ENCODE measurements around the gene GRM5. TPM values are rescaled to one million over a fixed set of nuclear protein-coding genes. Genes with fewer than 3 reads are reported as not detected.
"Not testable (repeated sequence)": the region's sequence is repeated elsewhere in the genome, so short reads cannot be mapped to it uniquely, and the experiment has no call there.

GRM5 gene
- total and polyA plus RNA-seq, 2 donors (not counting 1 experiment from before 2014, with no cell fraction given) = not detected

- H2AFZ ChIP-seq (ENCODE audit: insufficient read depth, low read depth, low read length, poor library complexity, severe bottlenecking); H3K4me2 ChIP-seq (replicated peaks; ENCODE audit: low read depth, low read length, poor library complexity, severe bottlenecking); H3K27ac ChIP-seq (ENCODE audit: low read length in 2 of 2); POLR2A ChIA-PET; H3K4me1 ChIP-seq (ENCODE audit: control insufficient read depth in 2 of 2, insufficient read depth in 2 of 2, low read length in 2 of 2); H3K27me3 Mint-ChIP-seq; CTCF ChIA-PET; DNase-seq; ATAC-seq (ENCODE audit: low read depth); H3K4me1 Mint-ChIP-seq; H3K4me3 Mint-ChIP-seq; H4K20me1 ChIP-seq (ENCODE audit: control insufficient read depth, insufficient read depth, low read length, poor library complexity, severe bottlenecking); H3K9ac ChIP-seq (ENCODE audit: low read length); H3K4me3 ChIP-seq (ENCODE audit: control extremely low read depth in 1 of 5, extremely low read depth in 1 of 5, insufficient read depth in 1 of 5, low read depth in 2 of 5, low read length in 4 of 5); H3K36me3 ChIP-seq (replicated peaks in 1 of 2; ENCODE audit: control extremely low read depth in 1 of 2, control insufficient read depth in 1 of 2, extremely low read depth in 1 of 2, insufficient read depth in 2 of 2, low read length in 1 of 2); intact Hi-C loops (cut with micrococcal nuclease); H3K27me3 ChIP-seq (replicated peaks in 1 of 4; ENCODE audit: control extremely low read depth in 1 of 4, control insufficient read depth in 3 of 4, insufficient read depth in 4 of 4, low read length in 3 of 4); H3K27ac Mint-ChIP-seq; H3K79me2 ChIP-seq (ENCODE audit: control insufficient read depth, insufficient read depth, low read length): not testable (repeated sequence)
- WGBS (ENCODE audit: insufficient coverage) = 67% methylated on average over 1 of the region's 3 CpGs
- H3K9me3 ChIP-seq (ENCODE audit: control extremely low read depth in 1 of 3, control insufficient read depth in 2 of 3, insufficient read depth in 1 of 3, low read length in 2 of 3) = peaks cover 0 to 11% (median 0%) of the 10 kb centered on the region in 3 donors
- peaks cover 11% of the 10 kb centered on the region for H3K9me3 Mint-ChIP-seq (ENCODE audit: insufficient read depth)
Observed at GRCh38 chr11:88882800-88883199, 183.0 kb downstream of the GRM5 start.

GRCh38 chr11:88861618-88862017, 204.2 kb downstream of the GRM5 start:
- Histone ChIP-seq H3K9me3 (ENCODE audit: control extremely low read depth in 1 of 3, control insufficient read depth in 2 of 3, insufficient read depth in 1 of 3, low read length in 2 of 3) (no peaks in the 10 kb centered on the region), H3K27me3 (replicated peaks in 1 of 4; ENCODE audit: control extremely low read depth in 1 of 4, control insufficient read depth in 3 of 4, insufficient read depth in 4 of 4, low read length in 3 of 4) (no peaks in the 10 kb centered on the region), H2AFZ (ENCODE audit: insufficient read depth, low read depth, low read length, poor library complexity, severe bottlenecking) (no peak overlapping the region), H3K27ac (ENCODE audit: low read length in 2 of 2) (no peak overlapping the region), H3K79me2 (ENCODE audit: control insufficient read depth, insufficient read depth, low read length) (no peaks in the 10 kb centered on the region), H4K20me1 (ENCODE audit: control insufficient read depth, insufficient read depth, low read length, poor library complexity, severe bottlenecking) (no peaks in the 10 kb centered on the region), H3K4me1 (ENCODE audit: control insufficient read depth in 2 of 2, insufficient read depth in 2 of 2, low read length in 2 of 2) (no peaks in the 10 kb centered on the region), H3K36me3 (replicated peaks in 1 of 2; ENCODE audit: control extremely low read depth in 1 of 2, control insufficient read depth in 1 of 2, extremely low read depth in 1 of 2, insufficient read depth in 2 of 2, low read length in 1 of 2) (no peaks in the 10 kb centered on the region), H3K9ac (ENCODE audit: low read length) (no peak overlapping the region), H3K4me2 (replicated peaks; ENCODE audit: low read depth, low read length, poor library complexity, severe bottlenecking) (no peak overlapping the region), H3K4me3 (ENCODE audit: control extremely low read depth in 1 of 5, extremely low read depth in 1 of 5, insufficient read depth in 1 of 5, low read depth in 2 of 5, low read length in 4 of 5) (no peak overlapping the region)
- H3K4me1 Mint-ChIP-seq = no peaks in the 10 kb centered on the region
- intact Hi-C loops (cut with micrococcal nuclease) = no loop called here
- H3K27me3 Mint-ChIP-seq = no peaks in the 10 kb centered on the region
- peaks cover 2% of the 10 kb centered on the region for H3K9me3 Mint-ChIP-seq (ENCODE audit: insufficient read depth)
- ATAC-seq (ENCODE audit: low read depth) (no peak), DNase-seq (no peak)
- no peak overlapping the region for H3K4me3 Mint-ChIP-seq
- no peak overlapping the region for H3K27ac Mint-ChIP-seq
- POLR2A ChIA-PET = no interaction called here
- CTCF ChIA-PET = no interaction called here
- TF ChIP-seq CTCF (IDR thresholded peaks at IDR 0.05) = no peak
- TF ChIP-seq EZH2 (IDR thresholded peaks at IDR 0.05; ENCODE audit: borderline replicate concordance, insufficient read depth, low read depth, low read length, poor library complexity, severe bottlenecking) = no peak

GRCh38 chr11:88860431-88860830, 205.4 kb downstream of the GRM5 start:
- WGBS (ENCODE audit: insufficient coverage) = 86% methylated on average over 3 of the region's 4 CpGs
- not testable (repeated sequence) for H3K4me2 ChIP-seq (replicated peaks; ENCODE audit: low read depth, low read length, poor library complexity, severe bottlenecking)

More at GRCh38 chr11:88860431-88860830, 205.4 kb downstream of the GRM5 start:
- H3K4me1 Mint-ChIP-seq; intact Hi-C loops (cut with micrococcal nuclease); H3K27me3 Mint-ChIP-seq; CTCF ChIA-PET; H3K27ac ChIP-seq (ENCODE audit: low read length in 2 of 2); H3K4me3 ChIP-seq (ENCODE audit: control extremely low read depth in 1 of 5, extremely low read depth in 1 of 5, insufficient read depth in 1 of 5, low read depth in 2 of 5, low read length in 4 of 5); POLR2A ChIA-PET; ATAC-seq (ENCODE audit: low read depth); H3K9me3 Mint-ChIP-seq (ENCODE audit: insufficient read depth); H3K79me2 ChIP-seq (ENCODE audit: control insufficient read depth, insufficient read depth, low read length); H3K4me3 Mint-ChIP-seq; H3K4me1 ChIP-seq (ENCODE audit: control insufficient read depth in 2 of 2, insufficient read depth in 2 of 2, low read length in 2 of 2); DNase-seq; H3K27me3 ChIP-seq (replicated peaks in 1 of 4; ENCODE audit: control extremely low read depth in 1 of 4, control insufficient read depth in 3 of 4, insufficient read depth in 4 of 4, low read length in 3 of 4); H3K36me3 ChIP-seq (replicated peaks in 1 of 2; ENCODE audit: control extremely low read depth in 1 of 2, control insufficient read depth in 1 of 2, extremely low read depth in 1 of 2, insufficient read depth in 2 of 2, low read length in 1 of 2); H2AFZ ChIP-seq (ENCODE audit: insufficient read depth, low read depth, low read length, poor library complexity, severe bottlenecking); H3K9me3 ChIP-seq (ENCODE audit: control extremely low read depth in 1 of 3, control insufficient read depth in 2 of 3, insufficient read depth in 1 of 3, low read length in 2 of 3); H4K20me1 ChIP-seq (ENCODE audit: control insufficient read depth, insufficient read depth, low read length, poor library complexity, severe bottlenecking); H3K27ac Mint-ChIP-seq; H3K9ac ChIP-seq (ENCODE audit: low read length): not testable (repeated sequence)
